Measurements from ENCODE around the gene SEC63. TPM values are rescaled to one million over a fixed set of nuclear protein-coding genes. Genes with fewer than 3 reads are reported as not detected.

Gene SEC63
- total and polyA plus RNA-seq, 2 of the 4 experiments (the other 2 are of a cell fraction): 8.6 to 22.4 TPM

DNA sequence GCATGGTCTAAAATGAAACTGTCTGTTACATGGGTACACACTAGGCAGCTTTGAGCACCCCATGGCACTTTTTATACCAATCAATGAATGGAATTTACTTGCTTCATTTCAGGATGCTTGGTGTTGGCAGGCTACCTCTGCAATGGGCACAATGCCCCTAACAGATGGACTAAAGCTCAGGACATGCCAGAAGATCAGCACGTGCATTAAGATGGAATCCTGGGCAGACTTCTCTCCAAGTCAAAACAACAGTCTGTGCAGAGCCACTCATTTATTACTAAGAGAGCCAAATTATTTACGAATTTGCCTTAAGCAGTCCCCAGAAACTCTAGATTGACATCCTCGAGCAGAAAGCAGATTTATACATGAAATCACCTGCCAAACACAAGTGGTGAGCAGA lies 78.1 kb downstream of the SEC63 start:
- Histone ChIP-seq H3K9me1 (ENCODE audit: insufficient read depth, low read length) (no peaks in the 10 kb centered on the region), H3K9me3 (ENCODE audit: control insufficient read depth, insufficient read depth, low read length) (no peaks in the 10 kb centered on the region), H3K4me2 (ENCODE audit: low read depth, low read length) (no peak overlapping the region), H3K14ac (replicated peaks; ENCODE audit: low read depth, low read length) (no peak overlapping the region), H4K5ac (ENCODE audit: low read depth, low read length) (no peak overlapping the region), H2BK20ac (ENCODE audit: low read depth, low read length) (no peak overlapping the region), H3K27me3 (ENCODE audit: control insufficient read depth, insufficient read depth, low read length) (no peaks in the 10 kb centered on the region), H3K79me1 (ENCODE audit: low read depth in 1 of 2, low read length in 2 of 2) (peaks cover 11 to 18% of the 10 kb centered on the region in 2 experiments; a peak in 3 of 4 replicates), H4K8ac (ENCODE audit: low read depth in 2 of 2, low read length in 2 of 2) (no peak overlapping the region), H2BK120ac (ENCODE audit: low read depth, low read length) (no peak overlapping the region), H4K20me1 (ENCODE audit: insufficient read depth, low read length) (peaks cover 7% of the 10 kb centered on the region; the same call in 1 of the 2 replicates), H2AFZ (replicated peaks; ENCODE audit: low read length, poor library complexity) (no peak overlapping the region), H3K36me3 (ENCODE audit: control insufficient read depth, insufficient read depth, low read length) (peaks cover 16% of the 10 kb centered on the region), H3K18ac (ENCODE audit: low read depth, low read length) (no peak overlapping the region), H3K4ac (ENCODE audit: low read depth, low read length) (no peak overlapping the region), H2BK5ac (ENCODE audit: low read depth, low read length, poor library complexity, severe bottlenecking) (no peak overlapping the region), H2BK15ac (ENCODE audit: low read depth, low read length) (no peak overlapping the region), H3K4me3 (ENCODE audit: insufficient read depth, low read depth, low read length) (no peak overlapping the region), H3K56ac (ENCODE audit: extremely low read depth, insufficient read depth, low read length) (no peak overlapping the region), H3K9ac (ENCODE audit: low read depth, low read length) (no peak overlapping the region), H4K91ac (ENCODE audit: insufficient read depth, low read depth, low read length) (no peak overlapping the region), H3K4me1 (ENCODE audit: control insufficient read depth, insufficient read depth, low read length) (0 out of 2 replicates have a peak, but pooled peaks cover 2% of the 10 kb centered on the region), H3K23ac (ENCODE audit: low read depth, low read length) (no peak overlapping the region), H2AK5ac (ENCODE audit: low read depth, low read length) (no peak overlapping the region), H3K27ac (ENCODE audit: insufficient read depth, low read length) (no peak overlapping the region), H2AK9ac (replicated peaks; ENCODE audit: low read depth, low read length, poor library complexity) (no peak overlapping the region)
- dilution Hi-C loops (cut with HindIII; ENCODE audit: low sequenced_read_pairs, unreplicated experiment) (no loop called here), intact Hi-C loops (cut with micrococcal nuclease) (loop anchor here (5.0 kb wide), 1 partner anchor 72 kb away; no protein-coding TSS in a partner anchor), in situ Hi-C loops (cut with MboI; ENCODE audit: low sequenced_read_pairs) (no loop called here)
- POLR2A ChIA-PET (ENCODE audit: unreplicated experiment): no interaction called here
- CTCF ChIA-PET: no interaction called here
- WGBS, 2 experiments (ENCODE audit: extremely low coverage in 2 of 2, insufficient read length in 1 of 2): no CpG with 5 or more reads among the region's 3 CpGs
- BruUV-seq (replicated peaks): no TSS peak
- DNase-seq (no peak), ATAC-seq (ENCODE audit: low read depth) (no peak)
- no peak for TF ChIP-seq MAFK (IDR thresholded peaks at IDR 0.05; ENCODE audit: low read depth, low read length)
- TF ChIP-seq RCOR1 (IDR thresholded peaks at IDR 0.05; ENCODE audit: insufficient replicate concordance, low read length): no peak
- no peak for TF ChIP-seq RAD21 (IDR thresholded peaks at IDR 0.05; ENCODE audit: low read length)
- TF ChIP-seq NFE2L2 (IDR thresholded peaks at IDR 0.05; ENCODE audit: low read depth, low read length): no peak
